ENCODE data around the gene MYT1.
"Not testable (repeated sequence)": the region's sequence is repeated elsewhere in the genome, so short reads cannot be mapped to it uniquely, and the experiment has no call there.

The MYT1 gene

DNA sequence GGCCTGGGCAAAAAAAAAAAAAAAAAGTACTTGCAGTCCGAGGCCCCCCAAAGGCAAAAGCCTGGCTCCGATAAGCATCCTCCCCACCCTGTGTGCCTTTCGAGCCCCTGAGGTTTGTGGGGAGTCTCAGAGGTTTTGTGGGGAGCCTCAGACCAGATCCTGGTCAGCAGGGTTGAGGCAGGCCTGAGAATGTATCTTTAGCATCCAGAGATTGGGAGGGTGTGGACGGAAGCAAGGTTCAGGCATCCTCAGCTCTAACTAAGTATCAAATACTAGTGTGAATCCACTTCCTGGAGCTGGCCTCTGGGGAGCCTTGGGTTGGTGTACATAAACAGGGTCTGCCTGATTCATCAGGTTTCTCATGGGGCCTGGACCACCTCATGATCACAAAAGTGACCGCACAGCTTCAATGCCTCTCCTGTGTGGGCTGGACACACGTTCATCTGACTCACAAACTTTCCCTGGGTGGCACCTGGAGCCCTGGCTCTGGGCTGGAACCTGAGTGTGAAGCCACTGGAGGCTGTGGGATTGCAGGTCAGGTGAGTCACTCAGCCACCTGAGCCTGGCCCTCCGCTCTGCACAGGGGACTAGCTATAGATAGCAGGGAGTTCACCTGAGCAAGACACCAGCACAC is 115.7 kb downstream of the MYT1 start:
- TF ChIP-seq, protein P1, sequence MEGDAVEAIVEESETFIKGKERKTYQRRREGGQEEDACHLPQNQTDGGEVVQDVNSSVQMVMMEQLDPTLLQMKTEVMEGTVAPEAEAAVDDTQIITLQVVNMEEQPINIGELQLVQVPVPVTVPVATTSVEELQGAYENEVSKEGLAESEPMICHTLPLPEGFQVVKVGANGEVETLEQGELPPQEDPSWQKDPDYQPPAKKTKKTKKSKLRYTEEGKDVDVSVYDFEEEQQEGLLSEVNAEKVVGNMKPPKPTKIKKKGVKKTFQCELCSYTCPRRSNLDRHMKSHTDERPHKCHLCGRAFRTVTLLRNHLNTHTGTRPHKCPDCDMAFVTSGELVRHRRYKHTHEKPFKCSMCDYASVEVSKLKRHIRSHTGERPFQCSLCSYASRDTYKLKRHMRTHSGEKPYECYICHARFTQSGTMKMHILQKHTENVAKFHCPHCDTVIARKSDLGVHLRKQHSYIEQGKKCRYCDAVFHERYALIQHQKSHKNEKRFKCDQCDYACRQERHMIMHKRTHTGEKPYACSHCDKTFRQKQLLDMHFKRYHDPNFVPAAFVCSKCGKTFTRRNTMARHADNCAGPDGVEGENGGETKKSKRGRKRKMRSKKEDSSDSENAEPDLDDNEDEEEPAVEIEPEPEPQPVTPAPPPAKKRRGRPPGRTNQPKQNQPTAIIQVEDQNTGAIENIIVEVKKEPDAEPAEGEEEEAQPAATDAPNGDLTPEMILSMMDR (IDR thresholded peaks at IDR 0.05; ENCODE audit: low read depth, low read length) = no peak
- DNase-seq (ENCODE audit: extremely low read depth, low read depth) = no peak

DNA sequence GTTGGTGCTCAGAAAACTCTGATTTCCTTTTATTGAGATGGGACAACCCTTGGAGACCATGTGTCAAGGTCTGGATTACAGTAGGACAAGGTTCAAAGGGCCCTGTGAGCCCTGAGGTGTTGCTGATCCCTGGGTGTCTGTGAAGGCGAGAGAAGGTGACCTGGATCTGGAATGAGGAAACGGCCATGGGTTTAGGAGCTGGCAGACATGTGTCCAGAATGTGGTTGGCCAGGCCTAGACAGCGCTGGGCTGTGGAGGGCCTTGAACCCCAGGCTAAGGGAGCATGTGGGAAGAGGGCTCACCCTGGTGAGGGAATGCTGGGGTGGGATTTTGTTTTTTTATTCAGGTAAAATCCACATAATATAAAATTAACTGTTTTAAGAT is 116.2 kb downstream of the MYT1 start:
- no peak for DNase-seq (ENCODE audit: extremely low read depth, low read depth)
- TF ChIP-seq, protein P1 (IDR thresholded peaks at IDR 0.05; ENCODE audit: low read depth, low read length) = no peak

DNA sequence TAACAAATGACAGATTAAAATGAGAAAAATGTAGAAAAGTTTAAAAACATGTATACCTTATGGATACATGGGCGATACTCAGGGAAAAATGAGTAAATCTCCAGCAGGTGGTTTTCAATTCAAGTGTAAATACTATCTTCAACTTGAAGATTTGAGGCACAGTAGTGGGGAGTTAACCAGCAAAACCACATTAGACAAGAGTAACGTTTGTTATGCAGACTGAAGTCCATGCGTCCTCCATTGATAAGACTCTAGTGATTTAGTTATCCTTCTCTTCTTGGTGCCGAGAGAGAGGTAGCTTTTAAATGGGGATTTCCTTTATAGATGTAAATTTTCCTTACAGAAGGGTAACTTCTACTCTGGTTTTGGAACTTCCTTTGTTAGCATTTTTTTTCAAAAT is 119.4 kb downstream of the MYT1 start:
- no peak for DNase-seq (ENCODE audit: extremely low read depth, low read depth)
- TF ChIP-seq, protein P1 (IDR thresholded peaks at IDR 0.05; ENCODE audit: low read depth, low read length) = no peak

DNA sequence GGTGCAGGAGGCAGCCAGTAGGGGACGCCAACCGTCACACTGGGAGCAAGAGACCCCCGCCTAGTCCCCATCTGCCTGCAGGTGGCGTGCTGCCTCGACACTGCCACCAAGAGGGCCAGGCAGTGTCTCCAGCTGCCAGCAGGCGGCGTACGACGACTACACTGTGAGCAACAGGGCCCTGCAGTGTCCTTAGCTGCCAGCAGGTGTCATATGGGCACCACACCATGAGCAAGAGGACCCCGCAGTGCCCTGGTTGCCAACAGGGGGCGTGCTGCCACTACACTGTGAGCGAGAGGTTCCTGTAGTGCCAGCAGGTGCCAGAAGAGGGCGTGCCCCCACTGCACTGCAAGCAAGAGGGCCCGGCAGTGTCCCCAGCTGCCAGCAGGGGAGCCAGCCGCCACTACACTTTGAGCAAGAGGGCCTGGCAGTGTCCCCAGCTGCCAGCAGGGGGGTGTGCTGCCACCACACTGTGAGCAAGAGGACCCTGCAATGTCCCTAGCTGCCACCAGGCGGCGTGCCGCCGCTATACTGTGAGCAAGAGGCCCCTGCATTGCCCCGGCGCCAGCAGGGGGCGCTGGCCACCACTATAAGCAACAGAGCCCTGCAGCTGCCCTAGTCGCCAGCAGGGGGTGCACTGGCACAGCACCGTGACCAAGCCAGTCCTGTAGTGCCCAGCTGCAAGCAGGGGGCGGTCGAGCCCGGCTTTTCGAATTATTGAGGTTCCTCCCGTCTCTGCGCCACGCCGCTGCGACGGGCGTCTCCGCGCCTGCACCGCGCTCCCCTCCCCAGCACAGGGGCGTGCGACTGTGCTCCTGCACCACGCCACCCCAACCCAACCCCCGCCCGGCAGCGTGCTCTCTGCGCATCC is 121.6 kb downstream of the MYT1 start:
- TF ChIP-seq, protein P1 (IDR thresholded peaks at IDR 0.05; ENCODE audit: low read depth, low read length) = peak; percentile 39
- DNase-seq (ENCODE audit: extremely low read depth, low read depth) = not testable (repeated sequence)

DNA sequence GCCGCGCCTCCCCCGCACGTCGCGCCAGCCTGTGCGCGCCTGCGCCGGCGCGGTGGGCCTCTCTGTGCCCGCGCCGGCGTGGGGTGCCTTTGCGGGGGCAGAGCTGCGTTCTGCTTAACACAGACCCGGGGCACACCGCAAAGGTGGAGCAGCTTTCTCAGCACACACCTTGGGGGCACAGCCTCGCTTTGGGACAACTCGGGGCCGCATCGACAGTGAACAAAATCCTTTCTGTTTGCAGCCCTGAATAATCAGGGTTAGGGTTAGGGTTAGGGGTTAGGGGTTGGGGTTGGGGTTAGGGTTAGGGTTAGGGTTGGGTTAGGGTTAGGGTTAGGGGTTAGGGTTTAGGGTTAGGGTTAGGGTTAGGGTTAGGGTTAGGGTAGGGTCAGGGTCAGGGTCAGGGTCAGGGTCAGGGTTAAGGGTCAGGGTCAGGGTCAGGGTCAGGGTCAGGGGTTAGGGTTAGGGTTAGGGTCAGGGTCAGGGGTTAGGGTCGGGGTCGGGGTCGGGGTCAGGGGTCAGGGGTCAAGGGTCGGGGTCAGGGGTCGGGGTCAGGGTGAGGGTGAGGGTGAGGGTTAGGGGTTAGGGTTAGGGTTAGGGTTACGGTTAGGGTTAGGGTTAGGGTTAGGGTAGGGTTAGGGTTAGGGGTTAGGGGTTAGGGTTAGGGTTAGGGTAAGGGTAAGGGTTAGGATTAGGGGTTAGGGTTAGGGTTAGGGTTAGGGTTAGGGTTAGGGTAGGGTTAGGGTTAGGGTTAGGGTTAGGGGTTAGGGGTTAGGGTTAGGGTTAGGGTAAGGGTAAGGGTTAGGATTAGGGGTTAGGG is 122.4 kb downstream of the MYT1 start:
- not testable (repeated sequence) for DNase-seq (ENCODE audit: extremely low read depth, low read depth)

DNA sequence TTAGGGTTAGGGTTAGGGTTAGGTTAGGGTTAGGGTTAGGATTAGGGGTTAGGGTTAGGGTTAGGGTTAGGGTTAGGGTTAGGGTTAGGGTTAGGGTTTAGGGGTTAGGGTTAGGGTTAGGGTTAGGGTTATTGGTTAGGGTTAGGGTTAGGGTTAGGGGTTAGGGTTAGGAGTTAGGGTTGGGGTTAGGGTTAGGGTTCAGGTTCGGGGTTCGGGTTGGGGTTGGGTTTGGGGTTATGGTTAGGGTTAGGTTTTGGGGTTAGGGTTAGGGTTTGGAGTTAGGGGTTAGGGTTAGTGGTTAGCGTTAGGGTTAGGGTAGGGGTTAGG is 123.0 kb downstream of the MYT1 start:
- not testable (repeated sequence) for DNase-seq (ENCODE audit: extremely low read depth, low read depth)

Measured in AG09319 (cell line).